IPS-20b (cell line): ENCODE results near the gene ILDR2.
A peak's percentile ranks its signal among the peaks of the same experiment; 100 is the strongest.
"Not testable (repeated sequence)": the region's sequence is repeated elsewhere in the genome, so short reads cannot be mapped to it uniquely, and the experiment has no call there.

Experiments used
- H3K27ac ChIP-seq: one replicate; pipeline ENCODE4 v1.5.1; 2013; ENCODE audit warnings: low read length
- H3K27me3 ChIP-seq: 2 replicates; pipeline ENCODE4 v1.6.1; 2013; ENCODE audit warnings: mild to moderate bottlenecking, low read length, inconsistent platforms; ENCODE audit not compliant: insufficient read depth
- H3K36me3 ChIP-seq: 2 replicates; pipeline ENCODE4 v1.6.1; 2013; ENCODE audit warnings: low read depth, mild to moderate bottlenecking, inconsistent platforms, low read length, moderate library complexity; ENCODE audit not compliant: insufficient read depth
- H3K4me1 ChIP-seq: 2 replicates; pipeline ENCODE4 v1.6.1; 2013; ENCODE audit warnings: mild to moderate bottlenecking, control low read depth, inconsistent platforms, low read length, moderate library complexity; ENCODE audit not compliant: insufficient read depth
- H3K4me3 ChIP-seq: 2 replicates; pipeline ENCODE4 v1.5.1; 2013; ENCODE audit warnings: mild to moderate bottlenecking, low read length, inconsistent platforms
- H3K9ac ChIP-seq: 2 replicates; pipeline ENCODE4 v1.6.1; 2013; ENCODE audit warnings: low read depth, mild to moderate bottlenecking, inconsistent platforms, low read length, moderate library complexity
- H3K9me3 ChIP-seq: 2 replicates; pipeline ENCODE4 v1.6.1; 2013; ENCODE audit warnings: mild to moderate bottlenecking, low read depth, low read length, inconsistent platforms; ENCODE audit not compliant: insufficient read depth

Gene ILDR2

DNA sequence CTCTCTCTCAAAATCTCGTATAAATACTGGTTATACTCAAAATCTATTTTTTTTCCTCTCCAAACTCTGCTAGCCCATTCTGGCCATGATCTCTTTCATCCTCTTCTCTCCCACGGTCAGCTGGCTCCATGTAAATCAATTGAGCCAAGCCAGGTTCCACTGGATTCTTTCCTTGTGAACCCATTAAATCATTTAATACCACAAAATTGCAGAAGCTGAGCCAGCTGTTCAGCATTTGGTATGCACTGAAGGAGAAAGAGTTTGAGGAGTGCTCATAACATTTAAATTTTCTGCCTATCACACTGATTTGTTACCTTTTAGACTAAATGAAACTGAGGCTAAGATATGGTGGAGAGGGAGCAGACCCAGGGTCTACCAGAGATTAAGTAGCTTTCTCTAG lies 70.2 kb downstream of the ILDR2 start:
- Histone ChIP-seq H3K27me3 (no peaks in the 10 kb centered on the region), H3K27ac (no peak overlapping the region), H3K9me3 (no peaks in the 10 kb centered on the region), H3K4me1 (no peaks in the 10 kb centered on the region), H3K9ac (no peak overlapping the region), H3K4me3 (no peak overlapping the region), H3K36me3 (no peaks in the 10 kb centered on the region)

DNA sequence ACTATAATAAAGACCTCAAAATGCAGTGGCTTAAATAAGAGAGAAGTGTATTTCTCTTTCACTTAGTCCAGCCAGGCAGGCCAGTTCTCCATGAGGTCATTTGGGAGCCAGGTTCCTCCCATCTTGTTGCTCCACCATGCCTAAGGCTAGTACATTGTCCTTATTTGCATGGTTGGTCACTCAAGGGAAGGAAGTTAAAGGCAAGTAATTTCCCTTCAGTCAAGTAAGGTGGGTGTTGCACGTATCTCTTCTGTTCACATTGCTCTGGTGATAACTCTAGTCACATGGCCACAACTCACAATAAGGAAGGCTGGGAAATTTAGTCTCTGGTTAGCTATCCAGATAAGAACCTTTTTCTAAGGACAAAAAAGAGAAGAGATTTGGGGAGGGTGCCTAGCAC lies 72.1 kb downstream of the ILDR2 start:
- Histone ChIP-seq H3K9ac (no peak overlapping the region), H3K27ac (no peak overlapping the region), H3K4me1 (no peaks in the 10 kb centered on the region), H3K4me3 (no peak overlapping the region), H3K36me3 (no peaks in the 10 kb centered on the region), H3K27me3 (no peaks in the 10 kb centered on the region), H3K9me3 (peaks cover 1% of the 10 kb centered on the region; the same call in 1 of the 2 replicates)

DNA sequence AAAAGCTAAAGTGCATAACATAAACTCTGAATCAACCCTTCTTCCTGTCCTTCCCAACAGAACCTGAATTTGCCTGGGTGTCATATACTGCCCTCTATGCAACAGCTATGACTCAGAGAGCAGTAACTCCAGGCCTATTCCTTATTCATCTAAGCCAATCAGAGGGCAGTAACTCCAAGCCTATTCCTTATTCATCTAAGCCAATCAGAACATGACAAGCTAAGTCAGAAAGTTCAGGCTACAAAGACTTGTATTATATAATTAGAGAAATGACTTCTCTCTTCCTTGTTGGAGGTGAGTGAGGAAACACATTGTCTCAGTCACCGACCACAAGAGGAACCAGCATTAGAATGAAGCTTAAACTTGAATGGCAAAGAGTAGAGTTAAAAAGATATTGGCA lies 73.1 kb downstream of the ILDR2 start:
- no peaks in the 10 kb centered on the region for H3K4me1 ChIP-seq
- peaks cover 11% of the 10 kb centered on the region for H3K9me3 ChIP-seq
- H3K4me3 ChIP-seq, result no peak overlapping the region
- no peak overlapping the region for H3K9ac ChIP-seq
- H3K36me3 ChIP-seq, result no peaks in the 10 kb centered on the region
- no peaks in the 10 kb centered on the region for H3K27me3 ChIP-seq
- H3K27ac ChIP-seq, result no peak overlapping the region

DNA sequence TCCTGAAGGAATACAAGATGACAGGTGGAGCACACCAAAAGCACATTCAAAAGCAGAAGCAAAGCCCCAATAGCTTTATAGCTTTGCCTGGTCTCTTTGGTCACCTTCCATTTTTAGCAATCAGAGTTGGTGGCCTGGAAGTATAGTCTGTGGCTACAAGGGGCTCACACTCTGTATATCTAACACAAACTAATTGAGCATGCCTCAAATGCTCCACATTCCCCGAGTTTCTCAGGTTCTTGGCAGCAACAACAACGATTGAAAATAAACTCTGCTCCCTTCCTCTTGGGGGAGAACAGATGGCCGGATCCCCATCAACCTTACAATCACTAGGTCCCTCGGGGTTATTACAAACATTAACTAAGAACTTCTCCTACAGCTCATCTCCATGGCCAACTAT lies 74.4 kb downstream of the ILDR2 start:
- H3K27ac ChIP-seq, result no peak overlapping the region
- peaks cover 16% of the 10 kb centered on the region for H3K9me3 ChIP-seq
- no peaks in the 10 kb centered on the region for H3K36me3 ChIP-seq
- H3K4me3 ChIP-seq, result no peak overlapping the region
- no peaks in the 10 kb centered on the region for H3K27me3 ChIP-seq
- H3K9ac ChIP-seq, result no peak overlapping the region
- no peaks in the 10 kb centered on the region for H3K4me1 ChIP-seq

DNA sequence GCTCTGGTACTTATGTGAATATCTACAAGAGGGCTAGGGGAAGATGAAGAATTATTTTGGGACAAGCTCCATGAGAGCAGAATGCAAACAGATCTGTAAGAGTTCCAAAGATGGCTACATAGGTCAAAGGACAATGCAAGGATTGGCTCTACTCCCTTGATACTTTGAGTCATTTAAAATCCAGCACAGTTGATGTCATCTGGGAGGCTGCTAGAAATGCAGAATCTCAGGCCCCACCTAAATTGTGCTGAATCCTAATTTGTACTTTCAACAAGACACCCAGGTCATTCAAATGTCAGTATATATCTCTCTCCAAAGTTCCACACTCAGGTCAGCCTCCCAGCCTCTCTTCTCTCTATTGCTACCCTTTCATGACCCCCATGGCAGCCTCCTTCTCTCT lies 75.6 kb downstream of the ILDR2 start:
- H3K36me3 ChIP-seq, result no peaks in the 10 kb centered on the region

DNA sequence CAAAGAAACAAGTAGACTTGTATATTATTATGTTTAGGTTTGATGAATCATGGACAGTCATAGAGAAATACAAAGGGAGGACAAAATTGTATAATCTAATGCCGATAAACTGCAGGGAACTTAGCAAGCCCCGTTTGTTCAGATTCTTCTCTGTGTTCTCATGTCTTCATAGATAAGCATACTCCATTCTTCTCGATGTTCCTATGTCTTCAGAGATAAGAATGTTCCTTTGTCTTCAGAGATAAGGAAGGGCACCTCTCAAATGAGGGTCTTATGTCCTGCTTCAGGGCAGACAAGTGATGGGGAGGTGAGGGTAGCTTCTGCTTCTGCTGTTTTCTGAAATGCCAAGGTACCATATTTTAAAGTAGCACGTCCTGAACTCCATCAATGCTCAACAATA lies 79.6 kb downstream of the ILDR2 start:
- Histone ChIP-seq H3K27ac (no peak overlapping the region), H3K27me3 (no peaks in the 10 kb centered on the region), H3K4me1 (no peaks in the 10 kb centered on the region), H3K9me3 (peaks cover 16% of the 10 kb centered on the region), H3K4me3 (no peak overlapping the region), H3K36me3 (no peaks in the 10 kb centered on the region), H3K9ac (no peak overlapping the region)

More for the DNA sequence above, 75.6 kb downstream of the ILDR2 start:
- Histone ChIP-seq H3K9ac (no peak overlapping the region), H3K27me3 (no peaks in the 10 kb centered on the region), H3K9me3 (peaks cover 16% of the 10 kb centered on the region), H3K4me1 (no peaks in the 10 kb centered on the region), H3K27ac (no peak overlapping the region), H3K4me3 (no peak overlapping the region)

DNA sequence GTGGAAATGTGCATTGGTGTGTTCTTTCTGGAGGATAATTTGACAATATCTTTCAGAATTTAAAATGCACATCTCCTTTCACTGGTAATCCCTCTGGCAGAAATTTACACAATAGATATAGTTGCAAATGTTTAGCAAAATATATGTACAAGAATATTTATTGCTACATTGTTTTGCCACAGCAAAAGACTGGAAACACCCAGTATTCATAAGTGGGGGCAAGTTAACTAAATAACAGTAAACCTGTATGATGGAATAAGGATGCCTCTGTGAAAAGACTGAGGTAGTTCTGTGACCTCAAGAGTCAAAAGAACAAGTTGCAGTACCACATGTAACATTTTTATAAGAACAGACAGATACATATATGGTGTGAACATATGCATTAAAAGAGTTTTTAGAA lies 85.6 kb downstream of the ILDR2 start:
- H3K27me3 ChIP-seq, result peaks cover 8% of the 10 kb centered on the region
- no peaks in the 10 kb centered on the region for H3K4me1 ChIP-seq
- no peaks in the 10 kb centered on the region for H3K36me3 ChIP-seq
- H3K27ac ChIP-seq, result no peak overlapping the region
- no peaks in the 10 kb centered on the region for H3K9me3 ChIP-seq
- no peak overlapping the region for H3K9ac ChIP-seq
- H3K4me3 ChIP-seq, result no peak overlapping the region

DNA sequence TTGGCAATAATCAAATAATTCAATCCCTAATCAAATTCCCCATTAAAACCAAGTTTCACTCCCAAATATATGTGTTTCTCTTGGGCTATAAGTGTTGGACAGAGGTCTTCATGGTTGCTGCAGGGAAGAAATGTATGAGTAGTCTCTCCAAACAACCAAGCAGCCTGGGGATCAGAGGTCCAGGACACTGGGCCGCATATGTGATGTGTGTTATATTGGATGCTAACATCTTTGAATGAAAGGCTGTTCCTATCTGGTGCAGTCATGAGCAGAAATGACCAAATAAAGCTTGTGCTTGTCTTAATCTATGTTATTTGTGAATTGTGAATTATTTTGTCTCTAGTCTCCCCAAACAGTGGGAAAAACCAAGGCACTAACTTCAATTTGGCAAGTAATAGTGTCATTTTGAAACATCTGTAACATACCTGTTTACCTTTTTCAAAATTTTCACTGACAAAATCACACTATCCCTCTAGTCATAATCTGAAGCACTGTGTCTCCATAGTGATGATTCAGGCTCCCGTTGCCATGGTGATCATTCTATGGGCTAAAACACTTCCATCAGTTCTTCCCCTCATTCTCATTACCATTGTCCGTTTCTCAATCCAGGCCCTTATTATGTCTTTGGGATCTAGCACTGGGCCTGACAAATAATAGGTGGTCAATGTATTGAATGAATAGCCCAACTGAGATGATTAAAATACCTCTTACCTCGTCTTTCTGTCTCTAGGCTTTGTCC lies 86.8 kb downstream of the ILDR2 start:
- H3K36me3 ChIP-seq, result no peaks in the 10 kb centered on the region
- no peak overlapping the region for H3K27ac ChIP-seq

DNA sequence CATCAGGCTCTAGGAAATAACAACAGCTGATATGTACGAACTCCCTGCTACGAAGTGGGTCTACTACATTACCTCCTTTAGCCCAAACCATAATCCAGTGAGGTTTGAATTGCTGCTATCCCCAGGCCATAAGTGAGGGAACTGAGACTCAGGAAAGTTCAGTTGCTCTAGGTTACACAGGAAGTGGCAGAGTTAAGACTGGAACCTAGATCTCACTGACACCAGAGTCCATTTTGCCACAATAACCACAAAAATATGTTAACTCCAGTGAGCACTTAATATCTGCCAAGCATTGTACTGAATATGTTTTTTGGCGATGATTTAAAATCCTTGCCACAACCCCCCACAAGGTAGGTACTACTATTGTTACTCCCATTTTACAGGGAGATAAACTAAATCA lies 90.4 kb downstream of the ILDR2 start:
- H3K4me1 ChIP-seq, result no peaks in the 10 kb centered on the region
- peaks cover 35% of the 10 kb centered on the region for H3K27me3 ChIP-seq
- no peak overlapping the region for H3K4me3 ChIP-seq
- H3K36me3 ChIP-seq, result no peaks in the 10 kb centered on the region
- H3K27ac ChIP-seq, result no peak overlapping the region
- no peaks in the 10 kb centered on the region for H3K9me3 ChIP-seq
- H3K9ac ChIP-seq, result no peak overlapping the region

More for the DNA sequence above, 86.8 kb downstream of the ILDR2 start:
- Histone ChIP-seq H3K9me3 (no peaks in the 10 kb centered on the region), H3K4me3 (no peak overlapping the region), H3K27me3 (peaks cover 21% of the 10 kb centered on the region), H3K4me1 (no peaks in the 10 kb centered on the region), H3K9ac (no peak overlapping the region)

DNA sequence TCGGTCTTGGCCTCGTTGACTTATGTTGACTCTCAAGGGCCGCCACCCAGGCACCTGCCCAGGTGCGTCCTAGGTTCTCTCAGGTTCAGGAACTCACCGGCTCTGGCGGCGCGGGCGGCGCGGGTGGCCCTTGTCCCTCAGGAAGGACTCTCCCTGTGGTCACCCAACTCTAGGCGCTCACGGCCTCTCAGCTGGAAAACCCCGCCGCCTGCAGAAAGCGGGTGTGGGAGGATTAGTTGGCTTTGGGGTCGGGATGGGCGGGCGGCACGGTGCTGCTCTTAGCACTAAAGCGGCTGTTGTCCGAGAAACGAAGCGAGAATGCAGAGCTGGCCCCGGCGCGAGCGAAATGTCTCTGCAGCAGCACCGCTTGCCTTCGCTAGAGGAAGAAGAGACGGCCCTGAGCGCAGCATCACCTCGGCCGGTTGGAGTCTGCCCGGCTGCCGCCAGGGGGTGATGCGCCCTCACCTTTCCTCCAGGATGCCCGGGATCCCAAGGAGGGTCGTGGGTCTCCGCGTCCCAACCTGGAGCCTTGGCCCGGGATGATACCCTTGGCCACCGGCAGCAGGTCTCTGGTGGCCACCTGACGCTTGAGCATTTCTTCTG lies 91.2 kb downstream of the ILDR2 start:
- Histone ChIP-seq H3K9ac (no peak overlapping the region), H3K4me1 (no peaks in the 10 kb centered on the region), H3K27me3 (peaks cover 35% of the 10 kb centered on the region), H3K36me3 (no peaks in the 10 kb centered on the region), H3K9me3 (no peaks in the 10 kb centered on the region), H3K27ac (no peak overlapping the region), H3K4me3 (peak overlapping the region; percentile 49; the same call in 1 of the 2 replicates)

DNA sequence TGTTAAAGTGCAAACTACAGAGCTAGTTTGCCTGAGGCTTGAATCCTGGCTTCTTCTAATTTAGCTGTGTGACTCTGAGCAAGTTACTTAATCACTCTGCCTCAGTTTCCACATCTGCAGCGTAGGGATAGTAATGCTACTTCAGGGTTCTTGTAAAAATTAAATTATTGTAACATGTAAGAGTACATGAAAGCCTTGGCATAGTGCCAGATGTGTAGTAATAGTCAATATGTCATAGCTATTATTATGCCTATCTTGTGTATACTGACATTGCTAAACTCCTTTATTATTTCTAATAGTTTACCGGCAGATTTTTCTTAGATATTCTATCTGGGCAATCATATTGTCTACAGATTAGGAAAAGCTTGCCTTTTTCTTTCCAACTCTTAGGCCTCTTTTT lies 92.4 kb downstream of the ILDR2 start:
- Histone ChIP-seq H3K4me3 (no peak overlapping the region), H3K4me1 (no peaks in the 10 kb centered on the region), H3K27ac (no peak overlapping the region), H3K36me3 (no peaks in the 10 kb centered on the region), H3K9me3 (no peaks in the 10 kb centered on the region), H3K9ac (no peak overlapping the region), H3K27me3 (peaks cover 35% of the 10 kb centered on the region)

DNA sequence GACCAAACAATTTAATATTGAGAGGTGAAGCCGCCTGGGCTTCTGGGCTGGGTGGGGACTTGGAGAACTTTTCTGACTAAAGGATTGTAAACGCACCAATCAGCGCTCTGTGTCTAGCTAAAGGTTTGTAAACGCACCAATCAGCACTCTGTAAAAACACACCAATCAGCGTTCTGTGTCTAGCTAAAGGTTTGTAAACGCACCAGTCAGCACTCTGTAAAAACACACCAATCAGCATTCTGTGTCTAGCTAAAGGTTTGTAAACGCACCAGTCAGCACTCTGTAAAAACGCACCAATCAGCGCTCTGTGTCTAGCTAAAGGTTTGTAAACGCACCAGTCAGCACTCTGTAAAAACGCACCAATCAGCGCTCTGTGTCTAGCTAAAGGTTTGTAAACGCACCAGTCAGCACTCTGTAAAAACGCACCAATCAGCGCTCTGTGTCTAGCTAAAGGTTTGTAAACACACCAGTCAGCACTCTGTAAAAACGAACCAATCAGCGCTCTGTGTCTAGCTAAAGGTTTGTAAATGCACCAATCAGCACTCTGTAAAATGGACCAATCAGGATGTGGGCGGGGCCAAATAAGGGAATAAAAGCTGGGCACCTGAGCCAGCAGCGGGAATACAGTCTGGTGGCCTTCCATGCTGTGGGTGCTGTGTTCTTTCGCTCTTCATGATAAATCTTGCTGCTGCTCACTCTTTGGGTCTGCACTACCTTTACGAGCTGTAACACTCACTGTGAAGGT lies 97.0 kb downstream of the ILDR2 start:
- H3K9ac ChIP-seq, H3K9me3 ChIP-seq, H3K36me3 ChIP-seq, H3K4me3 ChIP-seq, H3K27ac ChIP-seq, H3K4me1 ChIP-seq: not testable (repeated sequence)
- peaks cover 12% of the 10 kb centered on the region for H3K27me3 ChIP-seq
